ENCODE data around the gene CACNA1A.

The CACNA1A gene

GRCh38 chr19:13356686-13357280 is 149.5 kb downstream of the CACNA1A start:
- no peak for DNase-seq

- DNase-seq = no peak
Measured at GRCh38 chr19:13356185-13356584, 150.1 kb downstream of the CACNA1A start.

- no peak for DNase-seq
Measured at GRCh38 chr19:13355356-13355755, 150.9 kb downstream of the CACNA1A start.

GRCh38 chr19:13353625-13354024 is 152.7 kb downstream of the CACNA1A start:
- DNase-seq = no peak

GRCh38 chr19:13350759-13351158 is 155.5 kb downstream of the CACNA1A start:
- no peak for DNase-seq

- DNase-seq = no peak
Measured at GRCh38 chr19:13350072-13350471, 156.2 kb downstream of the CACNA1A start.

GRCh38 chr19:13347367-13347766 is 158.9 kb downstream of the CACNA1A start:
- DNase-seq = no peak

GRCh38 chr19:13343514-13343913 is 162.8 kb downstream of the CACNA1A start:
- DNase-seq = no peak

GRCh38 chr19:13342672-13343071 is 163.6 kb downstream of the CACNA1A start:
- no peak for DNase-seq

GRCh38 chr19:13339869-13340268 is 166.4 kb downstream of the CACNA1A start:
- no peak for DNase-seq

GRCh38 chr19:13337181-13337580 is 169.1 kb downstream of the CACNA1A start:
- no peak for DNase-seq

GRCh38 chr19:13334801-13335481 is 171.3 kb downstream of the CACNA1A start:
- DNase-seq = no peak

- DNase-seq = no peak
Measured at GRCh38 chr19:13330285-13330684, 176.0 kb downstream of the CACNA1A start.

GRCh38 chr19:13329766-13330165 is 176.5 kb downstream of the CACNA1A start:
- DNase-seq = no peak

- no peak for DNase-seq
Measured at GRCh38 chr19:13328241-13328640, 178.0 kb downstream of the CACNA1A start.

GRCh38 chr19:13319526-13319925 is 186.8 kb downstream of the CACNA1A start:
- DNase-seq = no peak

GRCh38 chr19:13318190-13318589 is 188.1 kb downstream of the CACNA1A start:
- DNase-seq = no peak

- no peak for DNase-seq
Measured at GRCh38 chr19:13315495-13315894, 190.8 kb downstream of the CACNA1A start.

- no peak for DNase-seq
Measured at GRCh38 chr19:13314761-13315160, 191.5 kb downstream of the CACNA1A start.

- DNase-seq = no peak
Measured at GRCh38 chr19:13313875-13314274, 192.4 kb downstream of the CACNA1A start.

GRCh38 chr19:13309864-13310263 is 196.4 kb downstream of the CACNA1A start:
- no peak for DNase-seq

GRCh38 chr19:13303381-13304129 is 202.7 kb downstream of the CACNA1A start:
- no peak for DNase-seq

- no peak for DNase-seq
Measured at GRCh38 chr19:13302526-13303270, 203.6 kb downstream of the CACNA1A start.
